K562 (cell line): ENCODE data around the gene ZNF385C. TPM values are rescaled to one million over a fixed set of nuclear protein-coding genes. Genes with fewer than 3 reads are reported as not detected.

Experiments used
- CTBP1 ChIP-seq: fragments of 450-650 bp; IDR thresholded peaks from 2 replicates; pipeline ENCODE4 v1.6.1; 2016; ENCODE audit warnings: borderline replicate concordance
- CUX1 ChIP-seq: fragments of 200-800 bp; sonication (Bioruptor generic); IDR thresholded peaks from 2 replicates; pipeline ENCODE4 v1.6.1; 2016; ENCODE audit warnings: missing genetic modification characterization, missing compliant biosample characterization
- DACH1 ChIP-seq: fragments of 450-650 bp; IDR thresholded peaks from 2 replicates; pipeline ENCODE4 v1.6.1; 2018; ENCODE audit not compliant: partially characterized antibody
- FIP1L1 ChIP-seq: fragments of 200-400 bp; formaldehyde crosslinking; IDR thresholded peaks from 2 replicates; pipeline ENCODE4 v1.6.1; 2018; ENCODE audit warnings: mild to moderate bottlenecking, low read depth, low read length; ENCODE audit not compliant: poor library complexity, severe bottlenecking
- GATAD2B ChIP-seq: fragments of 450-650 bp; IDR thresholded peaks from 2 replicates; pipeline ENCODE4 v1.6.1; 2017; ENCODE audit warnings: mild to moderate bottlenecking, borderline replicate concordance
- KDM4B ChIP-seq, 2 experiments: fragments of 450-650 bp in 1 of 2; sonication (generic) in 1 of 2; IDR thresholded peaks; 2 replicates each; pipeline ENCODE4 v1.6.1; 2016 to 2017; ENCODE audit warnings: borderline replicate concordance in 2 of 2, antibody characterized with exemption in 1 of 2, low read depth in 1 of 2, mild to moderate bottlenecking in 1 of 2
- NCOR1 ChIP-seq: fragments of 450-650 bp; IDR thresholded peaks from 2 replicates; pipeline ENCODE4 v1.6.1; 2016; ENCODE audit warnings: mild to moderate bottlenecking, moderate library complexity
- PHB2 ChIP-seq: fragments of 450-650 bp; IDR thresholded peaks from 2 replicates; pipeline ENCODE4 v1.6.1; 2017; ENCODE audit warnings: low read depth
- POLR3G ChIP-seq: IDR thresholded peaks from 2 replicates; pipeline ENCODE4 v1.6.1; 2011; ENCODE audit not compliant: insufficient read length, insufficient replicate concordance; ENCODE audit errors: extremely low read depth
- TAF9B ChIP-seq: fragments of 450-650 bp; IDR thresholded peaks from 2 replicates; pipeline ENCODE4 v1.6.1; 2018; ENCODE audit warnings: mild to moderate bottlenecking; ENCODE audit not compliant: partially characterized antibody
- TEAD4 ChIP-seq, 2 experiments: sonication (generic) in 1 of 2; formaldehyde crosslinking in 1 of 2; IDR thresholded peaks; 2 replicates each; pipeline versions ENCODE4 v1.6.1 to v1.8.0; 2012 to 2022; ENCODE audit warnings: borderline replicate concordance in 1 of 2, inconsistent platforms in 1 of 2, low read length in 1 of 2, mild to moderate bottlenecking in 1 of 2, missing genetic modification reagents in 1 of 2
- THRA ChIP-seq: fragments of 450-650 bp; IDR thresholded peaks from 2 replicates; pipeline ENCODE4 v1.6.1; 2017; ENCODE audit warnings: mild to moderate bottlenecking, moderate library complexity
- TOE1 ChIP-seq, 2 experiments: fragments of 450-650 bp in 1 of 2; sonication (generic) in 1 of 2; formaldehyde crosslinking in 1 of 2; IDR thresholded peaks; 2 replicates each; pipeline versions ENCODE4 v1.7.1 to v1.8.0; 2016 to 2022; ENCODE audit warnings: borderline replicate concordance in 2 of 2, mild to moderate bottlenecking in 2 of 2, antibody characterized with exemption in 1 of 2, inconsistent platforms in 1 of 2, low read depth in 1 of 2, missing genetic modification reagents in 1 of 2, moderate library complexity in 1 of 2
- WHSC1 ChIP-seq: IDR thresholded peaks from one replicate; pipeline ENCODE4 v1.6.1; 2012; ENCODE audit warnings: low read length, control low read depth, inconsistent platforms
- ZBTB5 ChIP-seq: fragments of 450-650 bp; IDR thresholded peaks from 2 replicates; pipeline ENCODE4 v1.6.1; 2017; ENCODE audit warnings: antibody characterized with exemption
- ZNF224 ChIP-seq: sonication (generic); formaldehyde crosslinking; IDR thresholded peaks from 2 replicates; pipeline ENCODE4 v1.8.0; 2022; ENCODE audit warnings: mild to moderate bottlenecking, missing genetic modification reagents
- ZNF583 ChIP-seq: fragments of 250-450 bp; sonication (Bioruptor Pico); IDR thresholded peaks from 2 replicates; pipeline ENCODE4 v1.4.0; 2020
- ZNF644 ChIP-seq: fragments of 200-800 bp; sonication (Bioruptor generic); IDR thresholded peaks from 2 replicates; pipeline ENCODE4 v1.6.1; 2016; ENCODE audit warnings: low read depth, missing genetic modification characterization, missing compliant biosample characterization
- polyA plus RNA-seq, 8 experiments: library from polyadenylated mRNA; depleted of rRNA in 4 of 8; stranded (reverse) in 5 of 8; unstranded in 3 of 8; fragments of >200 nt; fragmentation: Nextera tagmentation in 2 of 8; fragmentation: Illumina TruSeq in 1 of 8; extraction: Ambion mirVana in 2 of 8; extraction: Trizol in 1 of 8; gene quantifications; 2 replicates each; pipeline versions ENCODE4 v1.2.1 to v1.2.3, GENCODE V29; 2011 to 2014; ENCODE audit warnings: inconsistent platforms in 1 of 8, missing spikeins in 1 of 8
- total RNA-seq, 7 experiments: library from RNA; depleted of rRNA in 6 of 7; stranded (reverse); fragments of >200 nt in 6 of 7; fragmentation: Illumina TruSeq in 2 of 7; extraction: Trizol in 2 of 7; gene quantifications; 2 replicates each; pipeline versions ENCODE4 v1.2.1 to v1.2.3, GENCODE V29; 2011 to 2021; ENCODE audit warnings: low replicate concordance in 1 of 7

Gene ZNF385C
- total and polyA plus RNA-seq, 9 of the 15 experiments (the other 6 are each of a cell fraction or from before 2014, with no cell fraction given) = 0.03 to 0.35 (median 0.18) TPM; not detected in 1

GRCh38 chr17:42019509-42020404 lies 78.5 kb downstream of the ZNF385C start, which contains the start of gene NKIRAS2 (continued):
- TF ChIP-seq GATAD2B = no peak
- TF ChIP-seq KDM4B (IDR thresholded peaks at IDR 0.05; ENCODE audit: borderline replicate concordance in 2 of 2, low read depth in 1 of 2) = peak in 1 of 2 experiments; percentile 92; a peak in 1 of 4 replicates
- peak; percentile 74 for TF ChIP-seq TAF9B
- TF ChIP-seq ZBTB5 = no peak
- TF ChIP-seq FIP1L1 = peak; percentile 40
- TF ChIP-seq POLR3G = no peak
- TF ChIP-seq ZNF224 (CRISPR knock-in tag) = no peak
- TF ChIP-seq CTBP1 = peak; percentile 60
- TF ChIP-seq TOE1 (IDR thresholded peaks at IDR 0.05; ENCODE audit: borderline replicate concordance) = peak; percentile 61; the same call in 1 of the 2 replicates
- TF ChIP-seq TOE1 (CRISPR knock-in tag; IDR thresholded peaks at IDR 0.05; ENCODE audit: borderline replicate concordance, low read depth) = no peak
- no peak for TF ChIP-seq PHB2
- peak; percentile 29; the same call in 1 of the 2 replicates for TF ChIP-seq NCOR1
- TF ChIP-seq DACH1 = peak; percentile 21
- TF ChIP-seq ZNF644 (tag) = no peak
- peak; percentile 64 for TF ChIP-seq TEAD4 (IDR thresholded peaks at IDR 0.05; ENCODE audit: low read length)
- no peak for TF ChIP-seq TEAD4 (CRISPR knock-in tag; IDR thresholded peaks at IDR 0.05; ENCODE audit: borderline replicate concordance)
- no peak for TF ChIP-seq THRA
- TF ChIP-seq CUX1 (CRISPR knock-in tag) = no peak
- no peak for TF ChIP-seq WHSC1
- no peak for TF ChIP-seq ZNF583 (CRISPR knock-in tag)
